ENCODE results near the gene ALS2. TPM values are rescaled to one million over a fixed set of nuclear protein-coding genes. Genes with fewer than 3 reads are reported as not detected.
"Not testable (repeated sequence)": the region's sequence is repeated elsewhere in the genome, so short reads cannot be mapped to it uniquely, and the experiment has no call there.

The ALS2 gene
- total RNA-seq, 1 donor from 2014 or later, result 41.0 TPM

GRCh38 chr2:201768918-201769317 lies 11.8 kb downstream of the ALS2 start:
- H3K36me3 Mint-ChIP-seq, result peaks cover 7% of the 10 kb centered on the region
- H3K27ac Mint-ChIP-seq, result no peak overlapping the region
- H3K27me3 Mint-ChIP-seq (ENCODE audit: insufficient read depth, low read depth), result no peaks in the 10 kb centered on the region
- Histone ChIP-seq H3K79me2 (ENCODE audit: low read depth) (peaks cover 53% of the 10 kb centered on the region), H3K27ac (no peak overlapping the region), H3K4me2 (no peak overlapping the region), H3K36me3 (no peaks in the 10 kb centered on the region), H2AFZ (replicated peaks) (no peak overlapping the region), H3K9me3 (ENCODE audit: low read depth) (no peaks in the 10 kb centered on the region), H3K27me3 (no peaks in the 10 kb centered on the region), H4K20me1 (ENCODE audit: low read depth) (peaks cover 12% of the 10 kb centered on the region), H3K4me3 (no peak overlapping the region), H3K4me1 (no peaks in the 10 kb centered on the region), H3K9ac (no peak overlapping the region), H3F3A (ENCODE audit: low read depth) (no peaks in the 10 kb centered on the region)
- H3K4me3 Mint-ChIP-seq, result no peak overlapping the region
- TF ChIP-seq EZH2 (IDR thresholded peaks at IDR 0.05), result no peak
- H3K9me3 Mint-ChIP-seq, result no peaks in the 10 kb centered on the region
- no peaks in the 10 kb centered on the region for H3K4me1 Mint-ChIP-seq
- DNase-seq (ENCODE audit: low spot score), result no peak

- Histone ChIP-seq H3K27me3 (no peaks in the 10 kb centered on the region), H3K4me3 (no peak overlapping the region), H2AFZ (replicated peaks) (no peak overlapping the region), H3K27ac (no peak overlapping the region), H3K9ac (no peak overlapping the region), H4K20me1 (ENCODE audit: low read depth) (peaks cover 4% of the 10 kb centered on the region), H3K4me1 (no peaks in the 10 kb centered on the region), H3K79me2 (ENCODE audit: low read depth) (peaks cover 25% of the 10 kb centered on the region), H3K4me2 (no peak overlapping the region), H3K9me3 (ENCODE audit: low read depth) (no peaks in the 10 kb centered on the region), H3F3A (ENCODE audit: low read depth) (no peaks in the 10 kb centered on the region), H3K36me3 (no peaks in the 10 kb centered on the region)
- no peaks in the 10 kb centered on the region for H3K4me1 Mint-ChIP-seq
- DNase-seq (ENCODE audit: low spot score), result no peak
- H3K9me3 Mint-ChIP-seq, result no peaks in the 10 kb centered on the region
- no peak overlapping the region for H3K4me3 Mint-ChIP-seq
- peaks cover 9% of the 10 kb centered on the region for H3K36me3 Mint-ChIP-seq
- H3K27ac Mint-ChIP-seq, result no peak overlapping the region
- TF ChIP-seq EZH2phosphoT487 (IDR thresholded peaks at IDR 0.05) (no peak), EZH2 (IDR thresholded peaks at IDR 0.05) (no peak)
- H3K27me3 Mint-ChIP-seq (ENCODE audit: insufficient read depth, low read depth), result no peaks in the 10 kb centered on the region
Measured at GRCh38 chr2:201765799-201766198, 14.9 kb downstream of the ALS2 start.

GRCh38 chr2:201764469-201764868 lies 16.3 kb downstream of the ALS2 start:
- H3K36me3 ChIP-seq; H3K4me1 ChIP-seq; DNase-seq (ENCODE audit: low spot score); H3K27ac Mint-ChIP-seq; H3K4me3 Mint-ChIP-seq; H3K27ac ChIP-seq; H3K9me3 Mint-ChIP-seq; H3K9ac ChIP-seq; H3K27me3 ChIP-seq; H3K4me1 Mint-ChIP-seq; H3K27me3 Mint-ChIP-seq (ENCODE audit: insufficient read depth, low read depth); H3F3A ChIP-seq (ENCODE audit: low read depth); H3K9me3 ChIP-seq (ENCODE audit: low read depth); H3K4me2 ChIP-seq; H3K4me3 ChIP-seq; H2AFZ ChIP-seq (replicated peaks); H4K20me1 ChIP-seq (ENCODE audit: low read depth): not testable (repeated sequence)
- H3K79me2 ChIP-seq (ENCODE audit: low read depth), result peaks cover 13% of the 10 kb centered on the region
- peaks cover 13% of the 10 kb centered on the region for H3K36me3 Mint-ChIP-seq

- Mint-ChIP-seq H3K36me3 (peaks cover 8% of the 10 kb centered on the region), H3K4me1 (no peaks in the 10 kb centered on the region), H3K4me3 (no peak overlapping the region), H3K9me3 (no peaks in the 10 kb centered on the region), H3K27me3 (ENCODE audit: insufficient read depth, low read depth) (no peaks in the 10 kb centered on the region), H3K27ac (no peak overlapping the region)
- no peaks in the 10 kb centered on the region for H3K27me3 ChIP-seq
- no peaks in the 10 kb centered on the region for H4K20me1 ChIP-seq (ENCODE audit: low read depth)
- H3K36me3 ChIP-seq, result no peaks in the 10 kb centered on the region
- H3K4me1 ChIP-seq, result no peaks in the 10 kb centered on the region
- no peak overlapping the region for H3K4me2 ChIP-seq
- DNase-seq (ENCODE audit: low spot score), result no peak
- H3K9ac ChIP-seq, result no peak overlapping the region
- no peak overlapping the region for H2AFZ ChIP-seq (replicated peaks)
- no peak for TF ChIP-seq CTCF (IDR thresholded peaks at IDR 0.05)
- no peak for TF ChIP-seq EZH2phosphoT487 (IDR thresholded peaks at IDR 0.05)
- no peak for TF ChIP-seq EZH2 (IDR thresholded peaks at IDR 0.05)
- no peak overlapping the region for H3K27ac ChIP-seq
- no peak overlapping the region for H3K4me3 ChIP-seq
- H3K79me2 ChIP-seq (ENCODE audit: low read depth), result no peaks in the 10 kb centered on the region
- H3F3A ChIP-seq (ENCODE audit: low read depth), result no peaks in the 10 kb centered on the region
- H3K9me3 ChIP-seq (ENCODE audit: low read depth), result no peaks in the 10 kb centered on the region
Measured at GRCh38 chr2:201761101-201761500, 19.6 kb downstream of the ALS2 start.

GRCh38 chr2:201759567-201759966 lies 21.2 kb downstream of the ALS2 start:
- Mint-ChIP-seq H3K4me1 (no peaks in the 10 kb centered on the region), H3K9me3 (no peaks in the 10 kb centered on the region), H3K36me3 (peaks cover 8% of the 10 kb centered on the region), H3K27me3 (ENCODE audit: insufficient read depth, low read depth) (no peaks in the 10 kb centered on the region), H3K4me3 (no peak overlapping the region), H3K27ac (no peak overlapping the region)
- Histone ChIP-seq H3K9ac (no peak overlapping the region), H3K27ac (no peak overlapping the region), H3K79me2 (ENCODE audit: low read depth) (no peaks in the 10 kb centered on the region), H3K4me1 (no peaks in the 10 kb centered on the region), H2AFZ (replicated peaks) (no peak overlapping the region), H3K4me2 (no peak overlapping the region), H3K9me3 (ENCODE audit: low read depth) (no peaks in the 10 kb centered on the region), H3K4me3 (no peak overlapping the region), H3K27me3 (no peaks in the 10 kb centered on the region), H3F3A (ENCODE audit: low read depth) (no peaks in the 10 kb centered on the region), H4K20me1 (ENCODE audit: low read depth) (no peaks in the 10 kb centered on the region), H3K36me3 (no peaks in the 10 kb centered on the region)
- TF ChIP-seq EZH2phosphoT487 (IDR thresholded peaks at IDR 0.05), result no peak
- no peak for TF ChIP-seq CTCF (IDR thresholded peaks at IDR 0.05)
- TF ChIP-seq EZH2 (IDR thresholded peaks at IDR 0.05), result no peak
- DNase-seq (ENCODE audit: low spot score), result no peak

Measured in neural progenitor cell (in vitro differentiated cells).